GM10248 (cell line): ENCODE data around the gene MYBPC2.
"Not testable (repeated sequence)": the region's sequence is repeated elsewhere in the genome, so short reads cannot be mapped to it uniquely, and the experiment has no call there.

ENCODE experiments used
- CTCF ChIA-PET: fragments of 300-600 bp; sonication (Branson Sonifier 250); formaldehyde crosslinking; extraction: SDS; loops from one replicate; lab custom pipeline; 2021; ENCODE audit warnings: antibody characterized with exemption; lab: Yijun Ruan, JAX
- POLR2A ChIA-PET: fragments of 350-650 bp; sonication (Branson Sonifier 250); formaldehyde crosslinking; extraction: SDS; loops from one replicate; lab custom pipeline; 2020; ENCODE audit warnings: antibody characterized with exemption; lab: Yijun Ruan, JAX
- DNase-seq: peaks from one replicate; pipeline ENCODE4 v3.0.0; 2012; ENCODE audit errors: extremely low spot score
- TF ChIP-seq, protein P1 (sequence below): IDR thresholded peaks from 2 replicates; pipeline ENCODE4 v1.5.1; 2012; ENCODE audit warnings: mild to moderate bottlenecking, low read depth; ENCODE audit errors: extremely low read depth, missing control alignments, control extremely low read depth

The MYBPC2 gene

DNA sequence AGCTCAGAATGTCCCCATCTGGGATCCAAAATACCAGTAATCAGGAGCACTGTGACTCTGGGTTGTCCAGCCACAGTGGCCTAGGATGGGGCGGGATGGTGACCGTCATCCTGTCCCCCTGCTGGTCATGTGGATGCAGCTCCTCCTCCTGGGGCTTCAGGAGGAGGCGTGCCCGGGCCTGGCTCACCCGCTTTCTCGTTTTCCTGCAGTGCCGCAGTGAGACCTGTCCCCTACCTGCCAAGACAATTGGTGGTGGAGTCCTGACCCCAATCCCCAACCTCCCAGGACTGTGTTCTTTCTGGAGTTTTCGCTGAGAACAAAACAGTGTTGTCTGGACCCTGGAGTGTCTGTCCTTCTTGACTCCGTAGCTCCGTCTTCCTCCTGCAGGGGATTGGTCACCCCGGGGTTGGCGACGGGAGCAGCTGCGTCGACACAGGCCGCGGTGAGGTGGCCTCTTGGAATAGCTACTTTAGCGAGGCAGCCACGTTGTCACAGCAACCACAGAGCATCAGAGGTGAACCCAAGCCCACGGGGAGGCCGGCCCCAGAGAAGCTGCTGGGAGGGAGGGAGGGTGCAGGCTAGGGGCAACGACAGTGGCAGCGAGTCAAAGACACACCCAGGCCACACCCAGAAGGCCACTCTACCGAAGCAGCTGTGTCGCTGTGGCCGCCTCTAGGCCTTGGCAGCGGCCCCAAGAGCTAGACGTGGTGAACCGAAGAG lies 33.5 kb downstream of the MYBPC2 start:
- TF ChIP-seq, protein P1, sequence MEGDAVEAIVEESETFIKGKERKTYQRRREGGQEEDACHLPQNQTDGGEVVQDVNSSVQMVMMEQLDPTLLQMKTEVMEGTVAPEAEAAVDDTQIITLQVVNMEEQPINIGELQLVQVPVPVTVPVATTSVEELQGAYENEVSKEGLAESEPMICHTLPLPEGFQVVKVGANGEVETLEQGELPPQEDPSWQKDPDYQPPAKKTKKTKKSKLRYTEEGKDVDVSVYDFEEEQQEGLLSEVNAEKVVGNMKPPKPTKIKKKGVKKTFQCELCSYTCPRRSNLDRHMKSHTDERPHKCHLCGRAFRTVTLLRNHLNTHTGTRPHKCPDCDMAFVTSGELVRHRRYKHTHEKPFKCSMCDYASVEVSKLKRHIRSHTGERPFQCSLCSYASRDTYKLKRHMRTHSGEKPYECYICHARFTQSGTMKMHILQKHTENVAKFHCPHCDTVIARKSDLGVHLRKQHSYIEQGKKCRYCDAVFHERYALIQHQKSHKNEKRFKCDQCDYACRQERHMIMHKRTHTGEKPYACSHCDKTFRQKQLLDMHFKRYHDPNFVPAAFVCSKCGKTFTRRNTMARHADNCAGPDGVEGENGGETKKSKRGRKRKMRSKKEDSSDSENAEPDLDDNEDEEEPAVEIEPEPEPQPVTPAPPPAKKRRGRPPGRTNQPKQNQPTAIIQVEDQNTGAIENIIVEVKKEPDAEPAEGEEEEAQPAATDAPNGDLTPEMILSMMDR = no peak
- DNase-seq = no peak
- CTCF ChIA-PET = interaction anchor here (0.8 to 3.9 kb wide), 8 partner anchors 9 to 228 kb away, joined by 3 to 16 read pairs (median 4); no protein-coding TSS in a partner anchor
- POLR2A ChIA-PET = no interaction called here

GRCh38 chr19:50466706-50467039 lies 34.0 kb downstream of the MYBPC2 start:
- TF ChIP-seq, protein P1 = no peak
- CTCF ChIA-PET = interaction anchor here (0.8 to 3.9 kb wide), 6 partner anchors 8 to 229 kb away, joined by 3 to 16 read pairs (median 4); no protein-coding TSS in a partner anchor
- DNase-seq = no peak
- POLR2A ChIA-PET = interaction anchor here (0.6 kb wide), 1 partner anchor 39 kb away, joined by 3 read pairs; no protein-coding TSS in a partner anchor

DNA sequence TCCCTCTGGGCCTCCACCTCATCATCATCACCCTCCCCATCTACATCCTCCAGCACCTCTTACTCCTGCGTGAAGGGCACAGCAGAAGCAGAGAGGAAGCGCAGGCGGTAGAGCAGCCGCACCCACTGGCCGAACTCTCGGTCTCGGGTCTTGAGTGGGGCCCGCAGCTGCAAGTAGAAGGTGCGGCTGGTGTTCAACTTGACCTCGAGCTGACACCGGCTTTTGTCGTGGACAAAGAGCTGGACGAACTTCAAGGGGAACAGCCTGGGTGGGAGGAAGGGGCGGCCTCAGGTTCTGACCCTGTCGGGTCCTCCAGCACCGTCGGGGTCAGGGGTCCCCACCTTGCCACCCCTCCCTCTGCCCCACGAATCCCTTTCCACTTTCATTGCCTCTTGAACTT lies 34.9 kb downstream of the MYBPC2 start:
- TF ChIP-seq, protein P1 = no peak
- ChIA-PET POLR2A (no interaction called here), CTCF (no interaction called here)
- DNase-seq = no peak

DNA sequence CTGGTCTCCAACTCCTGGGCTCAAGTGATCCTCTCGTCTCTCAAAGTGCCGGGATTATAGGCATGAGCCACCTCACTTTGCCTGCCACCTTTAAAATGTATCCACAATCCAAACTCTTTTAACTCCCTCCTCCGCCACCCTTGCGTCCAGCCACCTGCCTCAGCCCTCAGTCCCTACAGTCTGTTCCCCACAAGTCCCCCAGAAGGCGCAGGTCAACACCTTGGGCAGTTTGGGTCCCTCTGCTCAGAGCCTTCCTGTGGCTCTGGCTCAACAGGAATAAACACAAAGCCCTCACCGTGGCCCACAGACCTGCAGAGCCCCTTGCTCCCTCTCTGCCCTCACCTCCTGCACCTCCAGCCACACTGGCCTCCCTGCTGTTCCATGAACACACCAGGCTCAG lies 36.1 kb downstream of the MYBPC2 start:
- DNase-seq = no peak
- TF ChIP-seq, protein P1 = no peak
- ChIA-PET POLR2A (interaction anchor here (0.6 kb wide), 1 partner anchor 54 kb away, joined by 5 read pairs; no protein-coding TSS in a partner anchor), CTCF (no interaction called here)

DNA sequence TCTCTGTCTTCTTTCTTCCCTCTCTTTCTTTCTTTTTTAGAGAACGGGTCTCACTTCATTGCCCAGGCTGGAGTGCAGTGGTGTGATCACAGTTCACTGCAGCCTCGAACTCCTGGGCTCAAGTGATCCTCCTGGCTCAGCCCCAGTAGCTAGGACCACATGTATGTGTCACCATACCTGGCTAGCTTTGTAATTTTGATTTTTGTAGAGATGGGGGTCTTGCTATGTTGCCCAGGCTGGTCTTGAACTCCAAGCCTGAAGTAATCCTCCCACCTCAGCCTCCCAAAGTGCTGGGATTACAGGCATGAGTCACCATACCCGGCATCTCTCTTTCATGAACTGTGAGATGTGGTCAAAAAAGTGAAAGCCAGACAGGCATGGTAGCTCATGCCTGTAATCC lies 40.6 kb downstream of the MYBPC2 start:
- DNase-seq, POLR2A ChIA-PET: not testable (repeated sequence)
- CTCF ChIA-PET = interaction anchor here (1.8 to 2.9 kb wide), 2 partner anchors 12 to 105 kb away, joined by 9 to 23 read pairs; no protein-coding TSS in a partner anchor

DNA sequence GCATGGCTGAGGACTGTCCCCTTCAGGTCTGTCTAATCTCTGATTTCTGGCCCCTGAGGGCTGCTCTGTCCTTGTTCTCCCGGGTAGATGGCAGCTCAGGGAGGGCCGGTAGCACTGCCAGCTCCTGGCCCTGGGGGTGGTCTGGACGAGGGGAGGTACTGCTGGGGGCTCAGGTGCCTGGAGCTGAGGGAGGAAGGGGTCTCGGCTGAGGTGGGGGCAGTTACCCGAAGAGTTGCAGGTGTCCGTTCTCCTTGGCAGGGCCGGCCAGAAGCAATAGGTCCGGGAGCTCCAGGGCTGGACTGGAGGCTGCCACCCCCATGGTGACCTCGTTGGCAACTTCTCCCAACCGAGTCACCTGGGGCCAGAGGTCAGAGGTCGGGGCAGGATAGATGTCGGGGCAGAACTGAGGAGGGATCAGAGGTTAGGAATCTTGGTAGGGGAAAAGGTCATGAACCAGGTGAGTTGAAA lies 42.4 kb downstream of the MYBPC2 start:
- TF ChIP-seq, protein P1 = no peak
- ChIA-PET CTCF (interaction anchor here (1.0 to 2.9 kb wide), 4 partner anchors 9 to 118 kb away, joined by 3 to 23 read pairs (median 4); no protein-coding TSS in a partner anchor), POLR2A (no interaction called here)
- DNase-seq = no peak

DNA sequence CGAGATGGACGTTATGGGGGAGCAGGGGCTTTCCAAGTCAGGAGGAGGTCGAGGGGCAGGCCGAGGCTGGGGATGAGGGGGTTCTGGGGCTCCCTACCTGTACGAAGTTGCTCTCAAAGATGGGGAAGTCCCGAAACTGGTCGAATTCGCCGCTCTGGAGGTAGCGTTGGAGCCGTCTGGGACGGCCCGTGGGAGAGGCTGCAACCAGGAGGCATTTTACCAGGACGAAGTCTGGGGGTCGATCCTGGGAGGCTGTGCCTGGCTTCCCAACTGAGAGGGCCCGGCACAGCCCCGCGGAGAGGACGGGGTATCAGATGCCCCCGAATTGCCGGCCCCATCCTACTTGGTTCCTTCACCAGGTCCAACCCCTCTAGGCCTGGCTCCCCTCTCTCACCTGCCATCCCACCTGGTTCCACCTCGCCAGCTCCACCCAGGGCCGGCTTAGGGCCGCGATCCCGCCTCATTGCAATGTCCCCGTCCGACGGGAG lies 43.1 kb downstream of the MYBPC2 start:
- no peak for DNase-seq
- CTCF ChIA-PET = interaction anchor here (1.6 to 2.9 kb wide), 2 partner anchors 9 to 14 kb away, joined by 5 to 23 read pairs; no protein-coding TSS in a partner anchor
- TF ChIP-seq, protein P1 = no peak
- POLR2A ChIA-PET = no interaction called here
